ENCODE results near the gene TTLL4.

Gene TTLL4

DNA sequence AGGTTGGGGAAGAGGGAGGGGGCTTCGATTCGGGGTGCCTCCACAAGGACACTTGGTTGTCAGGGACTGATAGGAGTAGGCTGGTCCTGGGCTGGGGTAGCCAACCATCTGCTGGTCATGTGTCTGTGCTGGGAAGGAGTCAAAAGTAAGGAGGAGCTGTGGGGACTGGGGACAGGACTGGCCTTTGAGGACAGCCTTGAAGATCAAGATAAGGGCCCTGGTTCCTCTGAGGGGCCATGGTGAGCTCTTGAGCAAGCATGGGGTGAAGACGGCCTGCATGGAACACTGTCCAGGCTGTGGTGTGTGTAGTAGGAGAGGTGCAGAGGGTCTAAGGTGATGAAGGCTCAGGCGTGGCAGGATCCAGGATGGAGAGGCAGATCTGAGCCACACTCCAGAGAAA is 73.1 kb downstream of the TTLL4 start:
- DNase-seq (ENCODE audit: low spot score) = no peak

DNA sequence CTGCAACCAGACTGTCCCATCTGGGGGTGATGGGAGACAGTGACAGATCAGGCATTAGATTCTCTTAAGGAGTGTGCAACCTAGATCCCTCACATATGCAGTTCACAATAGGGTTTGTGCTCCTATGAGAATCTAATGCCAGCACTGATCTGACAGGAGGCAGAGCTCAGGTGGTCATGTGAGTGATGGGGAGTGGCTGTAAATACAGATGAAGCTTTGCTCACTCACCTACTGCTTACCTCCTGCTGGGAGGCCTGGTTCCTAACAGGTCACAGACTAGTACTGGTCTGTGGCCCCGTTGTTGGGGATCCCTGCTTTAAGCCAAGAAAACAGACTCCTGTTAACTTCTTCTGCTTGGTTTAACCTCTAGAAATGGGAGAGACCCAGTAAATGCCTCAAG is 74.5 kb downstream of the TTLL4 start:
- DNase-seq (ENCODE audit: low spot score) = no peak

DNA sequence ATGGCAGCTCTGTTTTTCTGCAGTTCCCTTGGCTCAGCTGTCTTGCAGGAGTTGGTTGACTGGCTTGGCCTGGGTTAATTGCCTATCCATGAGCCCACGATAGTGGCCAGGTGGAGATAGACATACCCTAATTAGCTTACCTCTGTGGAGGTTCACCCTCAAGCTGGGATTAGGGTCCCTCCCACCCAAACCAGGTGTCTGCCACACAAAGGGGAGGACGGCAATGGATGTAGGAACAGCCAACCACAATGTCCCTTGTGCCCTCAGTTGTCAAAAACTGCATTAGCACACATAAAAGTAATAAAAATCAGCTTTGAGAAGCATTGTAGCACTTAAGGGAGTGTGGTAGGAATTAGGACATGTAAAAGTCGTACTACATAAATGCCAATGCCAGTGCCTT is 75.5 kb downstream of the TTLL4 start:
- DNase-seq (ENCODE audit: low spot score) = no peak

DNA sequence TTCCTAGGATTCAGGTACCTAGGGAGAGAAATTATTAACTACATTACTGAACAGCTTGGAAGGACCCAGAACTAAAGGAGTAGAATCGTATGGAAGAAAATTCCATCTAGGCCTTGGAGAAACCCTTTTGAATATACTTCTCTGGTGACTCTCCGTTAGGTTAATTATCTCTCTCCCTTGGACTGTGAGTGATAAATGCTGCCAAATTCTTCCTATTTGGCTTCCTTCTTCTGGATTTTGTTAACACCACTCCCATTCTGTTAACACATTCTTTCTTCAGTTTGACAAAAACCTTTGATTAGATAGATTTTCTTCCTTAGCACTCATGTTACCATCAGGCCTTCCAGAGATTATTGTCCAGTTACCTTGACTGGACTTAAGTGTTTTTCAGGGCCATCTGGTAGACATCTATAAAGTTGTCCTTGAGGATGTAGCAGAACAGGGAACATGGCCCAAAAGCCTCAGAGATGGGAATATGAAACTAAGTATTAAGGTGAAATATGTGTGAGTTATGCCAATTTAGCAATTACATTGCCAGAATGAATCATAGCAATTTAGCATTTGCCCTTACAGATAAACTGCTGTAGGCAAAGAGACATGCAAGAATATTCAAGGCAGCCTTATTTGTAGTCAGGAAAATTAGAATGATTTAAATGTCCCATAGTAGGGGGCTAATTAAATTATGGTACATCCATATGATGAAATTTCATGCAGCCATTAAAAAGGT is 78.1 kb downstream of the TTLL4 start:
- no peak for DNase-seq (ENCODE audit: low spot score)

DNA sequence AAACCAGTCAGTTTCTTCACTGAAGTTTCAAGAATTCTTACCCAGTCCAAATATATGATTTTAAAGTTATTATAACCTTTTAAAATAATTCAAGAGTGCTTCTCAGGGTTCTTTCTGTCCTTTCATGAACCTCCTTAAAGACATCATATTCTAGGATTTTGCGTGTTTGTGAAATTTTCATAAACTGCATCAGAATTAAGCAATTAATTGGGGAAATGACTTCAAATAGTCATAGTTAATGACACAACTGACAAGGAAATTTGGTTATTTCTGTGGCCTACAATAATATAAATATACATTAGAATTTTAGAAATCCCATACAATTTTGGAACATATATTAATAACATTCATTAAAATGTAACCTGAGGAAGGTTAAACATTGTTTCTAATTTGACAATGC is 81.8 kb downstream of the TTLL4 start:
- DNase-seq (ENCODE audit: low spot score) = no peak

DNA sequence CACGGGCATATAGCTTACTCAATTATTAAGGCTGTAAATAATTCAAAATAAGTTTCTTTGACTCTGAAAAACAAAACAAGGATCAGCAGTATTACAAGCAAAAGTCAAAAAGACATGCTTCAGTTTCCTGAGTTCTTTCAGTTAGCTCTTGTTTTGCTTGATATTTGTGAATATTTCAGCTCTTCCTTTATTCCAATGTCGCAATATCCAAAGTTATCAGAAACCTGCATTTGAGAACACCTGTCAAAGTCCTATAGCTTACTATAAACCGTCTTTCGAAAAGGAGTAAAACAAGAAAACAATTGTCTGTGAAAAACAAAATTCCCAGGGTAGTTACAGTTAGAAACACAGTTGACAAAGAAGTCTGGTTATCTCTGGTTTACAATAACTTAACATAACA is 86.1 kb downstream of the TTLL4 start:
- DNase-seq (ENCODE audit: low spot score) = no peak

DNA sequence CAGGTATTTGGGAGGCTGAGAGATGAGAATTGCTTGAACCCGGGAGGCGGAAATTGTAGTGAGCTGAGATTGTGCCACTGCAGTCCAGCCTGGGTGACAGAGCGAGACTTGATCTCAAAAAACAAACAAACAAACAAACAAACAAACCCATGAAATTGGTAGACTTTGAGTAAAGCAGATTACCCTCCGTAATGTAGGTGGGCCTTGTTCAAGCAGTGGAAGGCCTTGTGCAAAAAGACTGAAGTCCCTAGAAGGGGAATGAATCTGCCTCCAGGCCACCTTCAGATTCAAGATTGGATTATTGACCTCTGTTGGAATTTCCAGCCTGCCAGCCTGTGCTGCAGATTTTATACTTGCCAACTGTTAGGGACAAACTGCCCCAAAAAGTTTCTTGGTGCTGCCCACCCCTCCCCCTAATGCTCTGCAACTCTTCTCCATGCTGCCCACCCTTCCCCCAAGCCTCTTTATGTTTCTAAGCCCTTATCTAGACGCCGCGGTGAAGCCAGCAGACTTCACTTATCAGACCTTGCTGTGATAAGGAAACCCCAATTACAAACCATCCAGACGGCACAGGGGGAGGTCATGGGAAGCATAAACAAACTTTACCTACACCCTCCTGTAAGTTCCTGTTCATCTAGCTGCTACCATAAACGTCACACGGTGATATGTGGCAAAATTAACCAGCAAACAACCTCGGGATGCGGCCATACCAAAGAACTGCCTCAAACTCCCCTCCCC is 88.3 kb downstream of the TTLL4 start:
- no peak for DNase-seq (ENCODE audit: low spot score)

DNA sequence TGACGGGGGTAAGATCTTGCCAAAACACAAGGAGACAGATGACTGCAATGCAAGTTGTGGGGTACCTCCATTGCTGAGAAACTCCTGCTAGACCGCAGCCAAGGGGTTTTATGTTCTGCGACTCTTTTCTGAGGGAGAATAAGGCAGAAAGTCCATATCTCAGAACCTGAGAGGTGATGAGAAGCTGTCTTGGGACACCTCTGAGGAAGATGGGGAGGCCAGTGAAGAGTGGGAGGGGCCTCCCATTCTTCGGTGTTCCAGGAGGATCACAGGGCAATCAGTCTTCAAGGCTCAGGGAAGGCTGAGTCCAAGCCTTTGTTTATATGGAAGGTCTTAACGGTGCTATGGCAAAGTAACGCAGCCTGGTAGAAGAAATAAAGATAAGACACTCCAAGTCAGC is 89.4 kb downstream of the TTLL4 start:
- no peak for DNase-seq (ENCODE audit: low spot score)

DNA sequence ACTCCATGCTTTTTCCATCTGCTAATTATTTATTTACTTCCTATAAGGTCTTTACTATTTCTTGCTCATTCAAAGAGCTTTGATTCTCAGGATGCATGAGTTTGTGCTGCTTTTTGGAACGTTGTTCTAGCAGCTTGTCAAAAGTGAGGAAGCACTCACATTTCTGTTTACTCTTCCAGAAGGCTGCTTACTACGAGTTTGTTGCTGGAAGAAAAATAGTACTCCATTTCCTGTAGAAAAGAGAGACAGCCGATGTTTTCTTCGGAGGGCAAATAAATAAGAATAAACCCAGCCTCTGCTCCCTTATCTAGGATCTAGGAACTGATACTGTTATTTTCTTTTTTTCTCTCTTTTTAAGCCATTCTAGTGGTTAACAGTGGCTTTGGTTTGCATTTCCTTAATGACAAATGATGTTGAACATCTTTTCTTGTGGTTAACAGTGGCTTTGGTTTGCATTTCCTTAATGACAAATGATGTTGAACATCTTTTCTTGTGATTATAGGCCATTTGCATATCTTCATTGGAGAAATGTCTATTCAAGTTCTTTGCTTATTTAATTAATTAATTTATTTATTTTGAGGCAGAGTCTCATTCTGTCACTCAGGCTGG is 91.9 kb downstream of the TTLL4 start:
- no peak for DNase-seq (ENCODE audit: low spot score)

DNA sequence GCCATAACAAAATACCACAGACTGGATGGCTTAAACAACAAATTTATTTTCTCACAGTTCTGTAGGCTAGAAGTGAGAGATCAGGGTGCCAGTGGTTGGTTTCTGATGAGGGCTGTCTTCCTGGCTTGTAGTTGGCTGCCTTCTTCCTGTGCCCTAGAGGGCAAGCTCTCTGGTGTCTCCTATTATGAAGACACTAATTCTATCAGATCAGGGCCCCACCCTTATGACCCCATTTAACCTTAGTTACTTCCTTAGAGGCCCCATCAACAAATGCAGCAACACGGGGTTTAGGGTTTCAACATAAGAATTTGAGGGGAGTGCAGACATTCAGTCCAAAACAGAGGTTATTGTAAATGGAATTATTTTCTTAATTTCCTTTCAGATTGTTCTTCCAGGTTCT is 94.2 kb downstream of the TTLL4 start:
- no peak for DNase-seq (ENCODE audit: low spot score)

Measured in hematopoietic multipotent progenitor cell treated with erythropoietin and hydrocortisone succinate and interleukin-3 and kit ligand, for 17 days (in vitro differentiated cells).